SIG-M5 (cell line): ENCODE data around the gene ISM1.

Source experiments
- DNase-seq: peaks from one replicate; lab custom pipeline; 2025; lab: John Stamatoyannopoulos, UW

ISM1 gene

DNA sequence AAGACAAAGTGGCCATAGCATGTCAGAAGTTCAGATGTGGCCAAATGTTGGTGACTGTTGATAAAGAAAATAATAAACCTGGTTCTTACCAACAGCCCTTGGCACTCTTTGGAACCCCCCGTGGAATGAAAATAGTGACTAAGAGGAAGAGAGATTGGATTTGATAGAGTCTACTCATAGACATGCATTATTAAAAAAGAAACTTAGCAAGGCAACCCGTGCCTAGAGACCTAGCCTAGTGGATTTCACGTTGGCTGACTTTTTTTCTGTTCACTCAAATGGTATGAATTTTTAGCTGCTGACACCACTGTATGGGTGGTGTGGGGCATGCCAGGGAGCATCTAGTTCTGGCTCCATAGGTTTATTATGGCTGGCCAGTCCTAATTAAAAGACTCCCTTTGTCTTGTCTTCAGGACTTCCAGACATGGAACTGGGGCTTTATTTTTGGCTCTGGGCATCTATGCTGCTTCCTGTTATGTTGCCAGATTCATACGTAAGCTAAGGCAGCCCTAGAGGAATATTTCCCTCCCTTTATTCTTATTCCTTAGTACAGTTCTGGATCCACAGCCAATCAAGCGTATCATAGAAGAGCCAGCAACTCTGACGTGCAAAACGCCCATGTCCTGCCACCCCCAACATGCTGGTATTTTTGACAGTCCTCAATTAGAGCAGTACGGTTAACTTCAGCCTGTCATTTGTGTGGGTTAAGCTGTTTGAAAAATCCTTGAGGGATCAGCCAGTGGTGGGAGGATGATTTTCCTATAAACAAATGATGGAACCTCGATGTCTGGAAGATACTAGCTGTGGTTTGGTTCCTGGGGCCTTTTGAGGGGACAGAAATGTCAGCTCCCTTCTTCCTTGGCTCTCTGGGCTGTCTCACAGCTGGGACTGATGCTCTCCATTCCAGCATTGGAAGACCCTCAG is 127.5 kb downstream of the ISM1 start:
- no peak for DNase-seq

DNA sequence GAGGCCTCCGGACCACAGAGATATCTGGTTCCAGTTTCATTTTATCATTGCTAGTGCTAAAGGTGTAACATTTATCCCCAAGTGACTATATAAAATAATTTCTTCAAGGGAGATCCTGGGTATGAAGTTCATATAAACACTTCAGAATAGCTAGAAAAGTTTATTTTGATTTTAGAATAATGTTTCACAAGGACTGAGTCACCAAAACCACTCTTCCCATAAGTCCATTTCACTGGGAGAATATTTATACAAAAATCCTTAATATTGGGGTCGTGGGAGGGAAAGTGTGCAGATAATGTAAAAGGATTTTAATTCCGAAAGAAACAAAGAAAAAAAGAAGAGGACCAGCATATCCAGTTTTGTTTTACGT is 128.1 kb downstream of the ISM1 start:
- DNase-seq = no peak
